Measurements from ENCODE around the gene FAM120C. TPM values are rescaled to one million over a fixed set of nuclear protein-coding genes. Genes with fewer than 3 reads are reported as not detected.

FAM120C gene
- total and polyA plus RNA-seq, 10 of the 15 experiments (the other 5 are each of a cell fraction or from before 2014, with no cell fraction given) = 1.3 to 9.8 (median 4.9) TPM

GRCh38 chrX:54193085-54193821 lies 10.2 kb upstream of the FAM120C start:
- H3K4me2 ChIP-seq (ENCODE audit: control insufficient read depth, insufficient read depth) = no peak overlapping the region
- no peaks in the 10 kb centered on the region for H3K27me3 ChIP-seq (replicated peaks in 1 of 2; ENCODE audit: control insufficient read depth in 2 of 2, insufficient read depth in 2 of 2, low read length in 1 of 2)
- H3K9me3 ChIP-seq (replicated peaks; ENCODE audit: control insufficient read depth, insufficient read depth, low read length) = no peaks in the 10 kb centered on the region
- no peak overlapping the region for H3K9ac ChIP-seq (ENCODE audit: control insufficient read depth, insufficient read depth, low read length)
- POLR2A ChIA-PET = interaction anchor here (0.9 kb wide), 1 partner anchor 9 kb away, joined by 3 read pairs; no protein-coding TSS in a partner anchor
- SMC1A ChIA-PET (ENCODE audit: uncharacterized antibody, unreplicated experiment) = interaction anchor here (0.7 to 1.7 kb wide), 3 partner anchors 9 to 15 kb away, joined by 3 to 5 read pairs (median 3); partner anchors contain the start of gene FAM120C
- H2AFZ ChIP-seq (ENCODE audit: control insufficient read depth, low read depth, low read length) = no peak overlapping the region
- ATAC-seq (no peak), FAIRE-seq (no peak), DNase-seq (ENCODE audit: low read depth, low spot score) (no peak)
- RAD21 ChIA-PET (ENCODE audit: unreplicated experiment) = no interaction called here
- H3K4me1 ChIP-seq (ENCODE audit: control insufficient read depth, insufficient read depth, low read length) = no peaks in the 10 kb centered on the region
- no peaks in the 10 kb centered on the region for H3K79me2 ChIP-seq (ENCODE audit: control insufficient read depth, insufficient read depth, low read length)
- no peaks in the 10 kb centered on the region for H4K20me1 ChIP-seq (ENCODE audit: control insufficient read depth, insufficient read depth)
- CTCF ChIA-PET = no interaction called here
- H3K36me3 ChIP-seq (ENCODE audit: control insufficient read depth in 2 of 2, insufficient read depth in 2 of 2, low read length in 1 of 2) = no peaks in the 10 kb centered on the region
- in situ Hi-C loops (cut with MboI) = no loop called here
- intact Hi-C loops (cut with micrococcal nuclease; ENCODE audit: unreplicated experiment) = no loop called here
- no peak overlapping the region for H3K4me3 ChIP-seq
- 72% methylated on average over 4 of the region's 4 CpGs for WGBS (ENCODE audit: insufficient coverage, insufficient replicate concordance, low lambda C conversion rate, missing lambda C conversion rate)
- BruUV-seq (replicated peaks) = no TSS peak
- H3K27ac ChIP-seq (ENCODE audit: control insufficient read depth, insufficient read depth) = no peak overlapping the region
- TF ChIP-seq LARP7 (IDR thresholded peaks at IDR 0.05) (no peak), SUPT20H (IDR thresholded peaks at IDR 0.05; ENCODE audit: borderline replicate concordance, control insufficient read depth, low read depth, low read length) (no peak), ZZZ3 (IDR thresholded peaks at IDR 0.05; ENCODE audit: control insufficient read depth, insufficient read length, low read depth) (no peak), SMAD1 (IDR thresholded peaks at IDR 0.05; ENCODE audit: low read depth, partially characterized antibody) (no peak), RAD21 (IDR thresholded peaks at IDR 0.05; ENCODE audit: insufficient read depth, low read depth, low read length) (no peak), RB1 (IDR thresholded peaks at IDR 0.05; ENCODE audit: borderline replicate concordance) (no peak), NFIC (IDR thresholded peaks at IDR 0.05; ENCODE audit: low read depth, low read length) (no peak), MYB (IDR thresholded peaks at IDR 0.05; ENCODE audit: borderline replicate concordance, low read depth, low read length) (no peak), CBX3 (IDR thresholded peaks at IDR 0.05; ENCODE audit: borderline replicate concordance, low read depth) (no peak), IKZF2 (IDR thresholded peaks at IDR 0.05) (no peak), BCL3 (IDR thresholded peaks at IDR 0.05; ENCODE audit: borderline replicate concordance, insufficient read depth, low read depth, low read length, poor library complexity, severe bottlenecking) (no peak), CEBPB (IDR thresholded peaks at IDR 0.05; ENCODE audit: borderline replicate concordance in 1 of 2, low read depth in 2 of 2, low read length in 2 of 2) (no peak), RAD51 (IDR thresholded peaks at IDR 0.05) (no peak), ZBTB11 (CRISPR knock-in tag; IDR thresholded peaks at IDR 0.05) (no peak), BCL11A (IDR thresholded peaks at IDR 0.05; ENCODE audit: low read depth, low read length) (no peak), ETV6 (conservative IDR thresholded peaks at IDR 0.05 in 1 of 2, IDR thresholded peaks at IDR 0.05 in 1 of 2; ENCODE audit: borderline replicate concordance in 1 of 2, low read depth in 1 of 2) (no peak)

Data from GM12878 (cell line).